CD14-positive monocyte (primary cell): ENCODE measurements around the gene FRMD4A. TPM values are rescaled to one million over a fixed set of nuclear protein-coding genes. Genes with fewer than 3 reads are reported as not detected.
A peak's percentile ranks its signal among the peaks of the same experiment; 100 is the strongest.

ENCODE experiments used
- DNase-seq, 3 donors: peaks; one replicate each; pipeline ENCODE4 v3.0.0-alpha.2; 2011 to 2022
- H2AFZ ChIP-seq: 2 replicates; pipeline ENCODE4 v1.6.0; 2012; ENCODE audit warnings: mild to moderate bottlenecking, low read depth, low read length, inconsistent platforms; ENCODE audit not compliant: insufficient read depth, poor library complexity, severe bottlenecking
- H3K27ac ChIP-seq, 2 donors: 1 replicate in 1 of 2; 2 replicates in 1 of 2; pipeline ENCODE4 v1.5.1; 2012 to 2013; ENCODE audit warnings: low read length in 2 of 2, control low read depth in 1 of 2, inconsistent platforms in 1 of 2, low read depth in 1 of 2, mild to moderate bottlenecking in 1 of 2
- H3K27me3 ChIP-seq, 2 donors: one replicate each; pipeline versions ENCODE4 v1.6.0 to v1.6.1; 2011 to 2013; ENCODE audit warnings: low read length in 2 of 2; ENCODE audit not compliant: control insufficient read depth in 2 of 2, insufficient read depth in 2 of 2
- H3K36me3 ChIP-seq, 2 donors: replicated peaks in 1 of 2; 1 replicate in 1 of 2; 2 replicates in 1 of 2; pipeline versions ENCODE4 v1.5.1 to v1.6.1; 2012 to 2013; ENCODE audit warnings: low read length in 2 of 2, control low read depth in 1 of 2, inconsistent platforms in 1 of 2, mild to moderate bottlenecking in 1 of 2; ENCODE audit not compliant: insufficient read depth in 2 of 2, control insufficient read depth in 1 of 2
- H3K4me1 ChIP-seq, 2 donors: 1 replicate in 1 of 2; 2 replicates in 1 of 2; pipeline versions ENCODE4 v1.5.1 to v1.6.1; 2012 to 2013; ENCODE audit warnings: low read length in 2 of 2, control low read depth in 1 of 2, inconsistent platforms in 1 of 2, mild to moderate bottlenecking in 1 of 2, moderate library complexity in 1 of 2; ENCODE audit not compliant: insufficient read depth in 2 of 2, control insufficient read depth in 1 of 2
- H3K4me2 ChIP-seq: replicated peaks from 2 replicates; pipeline ENCODE3; 2012; ENCODE audit warnings: low read length, moderate library complexity, mild to moderate bottlenecking; ENCODE audit not compliant: poor library complexity, severe bottlenecking; ENCODE audit errors: extremely low read depth
- H3K4me3 ChIP-seq, 3 experiments: fragments of 200-600 bp in 1 of 3; sonication (generic) in 1 of 3; replicated peaks in 1 of 3; 1 replicate in 2 of 3; 2 replicates in 1 of 3; pipeline ENCODE4 v1.5.1; 2011 to 2013; ENCODE audit warnings: low read length in 3 of 3, mild to moderate bottlenecking in 3 of 3, control low read depth in 2 of 3, low read depth in 2 of 3, inconsistent platforms in 1 of 3, moderate library complexity in 1 of 3
- H3K79me2 ChIP-seq: 2 replicates; pipeline ENCODE4 v1.6.0; 2012; ENCODE audit warnings: mild to moderate bottlenecking, control low read depth, inconsistent platforms, low read length, moderate library complexity; ENCODE audit not compliant: insufficient read depth
- H3K9ac ChIP-seq: 2 replicates; pipeline ENCODE4 v1.6.0; 2017; ENCODE audit warnings: low read length, mild to moderate bottlenecking; ENCODE audit not compliant: insufficient read depth, poor library complexity, severe bottlenecking
- H3K9me3 ChIP-seq, 2 donors: replicated peaks in 1 of 2; 1 replicate in 1 of 2; 2 replicates in 1 of 2; pipeline versions ENCODE4 v1.5.1 to v1.6.1; 2012 to 2013; ENCODE audit warnings: low read length in 2 of 2, control low read depth in 1 of 2; ENCODE audit not compliant: control insufficient read depth in 1 of 2, insufficient read depth in 1 of 2
- H4K20me1 ChIP-seq: 2 replicates; pipeline ENCODE4 v1.6.0; 2012; ENCODE audit warnings: mild to moderate bottlenecking, low read length, control low read depth, moderate library complexity; ENCODE audit not compliant: insufficient read depth
- H3K27ac Mint-ChIP-seq, 7 donors: one replicate each; pipeline ENCODE4 v1.8.0; 2020; ENCODE audit warnings: mild to moderate bottlenecking in 7 of 7, mixed read lengths in 7 of 7, moderate library complexity in 6 of 7, inconsistent platforms in 2 of 7
- H3K27me3 Mint-ChIP-seq, 3 donors: one replicate each; pipeline ENCODE4 v1.8.0; 2021 to 2022; ENCODE audit warnings: low read depth in 3 of 3, mild to moderate bottlenecking in 3 of 3, mixed read lengths in 3 of 3, moderate library complexity in 3 of 3, inconsistent platforms in 1 of 3
- H3K36me3 Mint-ChIP-seq, 2 donors: one replicate each; pipeline ENCODE4 v1.8.0; 2020; ENCODE audit warnings: mixed read lengths in 2 of 2, inconsistent platforms in 1 of 2, mild to moderate bottlenecking in 1 of 2
- H3K4me1 Mint-ChIP-seq: one replicate; pipeline ENCODE4 v1.8.0; 2020; ENCODE audit warnings: mild to moderate bottlenecking, mixed read lengths
- H3K4me3 Mint-ChIP-seq, 2 donors: one replicate each; pipeline ENCODE4 v1.8.0; 2020; ENCODE audit warnings: mild to moderate bottlenecking in 2 of 2, mixed read lengths in 2 of 2, moderate library complexity in 1 of 2
- H3K9me3 Mint-ChIP-seq, 7 donors: one replicate each; pipeline ENCODE4 v1.8.0; 2020 to 2022; ENCODE audit warnings: mixed read lengths in 7 of 7, mild to moderate bottlenecking in 6 of 7, moderate library complexity in 6 of 7, inconsistent platforms in 2 of 7
- CTCF ChIP-seq: fragments of 200-600 bp; IDR thresholded peaks from one replicate; pipeline ENCODE4 v1.8.0; 2022; ENCODE audit warnings: antibody characterized with exemption, mild to moderate bottlenecking
- WGBS: methylation state at CpG from one replicate; pipeline ENCODE4 v1.1.5; 2013; ENCODE audit warnings: missing lambda C conversion rate; ENCODE audit not compliant: insufficient coverage; 5-methylcytosine and 5-hydroxymethylcytosine counted together
- intact Hi-C, 2 donors: fragments of 100-400 bp; cut with micrococcal nuclease; formaldehyde crosslinking; loops; one replicate each; pipeline versions ENCODE4 v1.15.0 to v1.15.1; 2023
- polyA plus RNA-seq, 3 donors: library from polyadenylated mRNA; depleted of rRNA in 1 of 3; unstranded in 2 of 3; stranded (reverse) in 1 of 3; fragments of 300-500 nt in 2 of 3; fragments of >200 nt in 1 of 3; fragmentation: Illumina TruSeq in 2 of 3; gene quantifications; 1 replicate in 2 of 3; 2 replicates in 1 of 3; pipeline ENCODE4 v1.2.3, GENCODE V29; 2012 to 2021

FRMD4A gene
- polyA plus RNA-seq, 3 donors = 0.12 TPM; not detected in 2

GRCh38 chr10:14172336-14172950 is 158.3 kb downstream of the FRMD4A start:
- peaks cover 45 to 69% (median 46%) of the 10 kb centered on the region in 3 donors for H3K27me3 Mint-ChIP-seq
- intact Hi-C loops = no loop called here
- peaks cover 12% of the 10 kb centered on the region for H3K4me1 Mint-ChIP-seq
- no peak for DNase-seq
- no peak overlapping the region for H3K27ac ChIP-seq
- H3K9me3 Mint-ChIP-seq = peaks cover 0 to 5% (median 1%) of the 10 kb centered on the region in 7 donors
- H3K4me3 ChIP-seq = no peak overlapping the region
- H3K4me2 ChIP-seq = no peak overlapping the region
- no peaks in the 10 kb centered on the region for H3K9me3 ChIP-seq
- H3K36me3 Mint-ChIP-seq = no peaks in the 10 kb centered on the region
- no peaks in the 10 kb centered on the region for H3K79me2 ChIP-seq
- no peak for TF ChIP-seq CTCF
- H3K27ac Mint-ChIP-seq = no peak overlapping the region
- H2AFZ ChIP-seq = no peak overlapping the region
- peaks cover 33 to 52% of the 10 kb centered on the region in 2 donors for H3K27me3 ChIP-seq
- no peaks in the 10 kb centered on the region for H3K4me1 ChIP-seq
- no peaks in the 10 kb centered on the region for H3K36me3 ChIP-seq
- peak overlapping the region in 1 of 2 donors; percentile 52 for H3K4me3 Mint-ChIP-seq
- no peak overlapping the region for H3K9ac ChIP-seq
- WGBS = 100% methylated on average over 2 of the region's 13 CpGs
- H4K20me1 ChIP-seq = no peaks in the 10 kb centered on the region

GRCh38 chr10:14171336-14171735 is 159.4 kb downstream of the FRMD4A start:
- Histone ChIP-seq H3K27me3 (peaks cover 33 to 48% of the 10 kb centered on the region in 2 donors), H3K4me3 (no peak overlapping the region), H4K20me1 (no peaks in the 10 kb centered on the region), H3K9me3 (no peaks in the 10 kb centered on the region), H3K4me1 (no peaks in the 10 kb centered on the region), H3K79me2 (no peaks in the 10 kb centered on the region), H2AFZ (no peak overlapping the region), H3K27ac (no peak overlapping the region), H3K4me2 (no peak overlapping the region), H3K36me3 (no peaks in the 10 kb centered on the region), H3K9ac (no peak overlapping the region)
- H3K36me3 Mint-ChIP-seq = no peaks in the 10 kb centered on the region
- intact Hi-C loops = no loop called here
- H3K27ac Mint-ChIP-seq = no peak overlapping the region
- H3K9me3 Mint-ChIP-seq = peaks cover 0 to 5% (median 0%) of the 10 kb centered on the region in 7 donors
- H3K4me1 Mint-ChIP-seq = peaks cover 12% of the 10 kb centered on the region
- no peak overlapping the region for H3K4me3 Mint-ChIP-seq
- no peak for TF ChIP-seq CTCF
- DNase-seq = no peak
- no CpG with 5 or more reads among the region's 1 CpG for WGBS
- peaks cover 42 to 62% (median 44%) of the 10 kb centered on the region in 3 donors for H3K27me3 Mint-ChIP-seq
